Measurements from ENCODE around the gene CREG1. TPM values are rescaled to one million over a fixed set of nuclear protein-coding genes. Genes with fewer than 3 reads are reported as not detected.

Gene CREG1
- total RNA-seq, 2 experiments from 2014 or later, result 45.9 to 52.2 TPM

GRCh38 chr1:167526667-167527383 lies 26.7 kb downstream of the CREG1 start:
- POLR2A ChIA-PET, result interaction anchor here (0.7 to 1.0 kb wide), 2 partner anchors 19 to 709 kb away, joined by 3 to 4 read pairs; no protein-coding TSS in a partner anchor
- no peak overlapping the region for H3K27ac ChIP-seq (ENCODE audit: low read depth, low read length, poor library complexity, severe bottlenecking)
- no peaks in the 10 kb centered on the region for H4K20me1 ChIP-seq (ENCODE audit: insufficient read depth, low read length)
- CTCF ChIA-PET (ENCODE audit: unreplicated experiment), result no interaction called here
- BruUV-seq (replicated peaks), result no TSS peak
- no peak overlapping the region for H2AFZ ChIP-seq (ENCODE audit: low read length)
- intact Hi-C loops (cut with micrococcal nuclease; ENCODE audit: unreplicated experiment), result no loop called here
- DNase-seq (ENCODE audit: low spot score), result no peak
- H3K36me3 ChIP-seq (ENCODE audit: insufficient read depth, low read length), result no peaks in the 10 kb centered on the region
- no peaks in the 10 kb centered on the region for H3K9me2 ChIP-seq (ENCODE audit: insufficient read depth, low read length)
- H3K4me2 ChIP-seq (ENCODE audit: low read length), result no peak overlapping the region
- no peaks in the 10 kb centered on the region for H3K9me3 ChIP-seq (ENCODE audit: low read length)
- H3K79me2 ChIP-seq (ENCODE audit: insufficient read depth, low read depth, low read length), result no peaks in the 10 kb centered on the region
- H3K4me3 ChIP-seq (ENCODE audit: low read depth, low read length, poor library complexity, severe bottlenecking), result no peak overlapping the region
- no peak for TF ChIP-seq CTCF (conservative IDR thresholded peaks at IDR 0.05; ENCODE audit: low read length)
- no peak for TF ChIP-seq EZH2phosphoT487 (IDR thresholded peaks at IDR 0.05; ENCODE audit: borderline replicate concordance, low read depth, low read length)
- H3K4me1 ChIP-seq (ENCODE audit: insufficient read depth, low read length, poor library complexity, severe bottlenecking), result no peaks in the 10 kb centered on the region

- no TSS peak for BruUV-seq (replicated peaks)
Measured at GRCh38 chr1:167524651-167525050, 28.9 kb downstream of the CREG1 start.

More at GRCh38 chr1:167524651-167525050, 28.9 kb downstream of the CREG1 start:
- Histone ChIP-seq H3K9me3 (ENCODE audit: low read length) (no peaks in the 10 kb centered on the region), H3K4me2 (ENCODE audit: low read length) (no peak overlapping the region), H3K9me2 (ENCODE audit: insufficient read depth, low read length) (no peaks in the 10 kb centered on the region), H3K36me3 (ENCODE audit: insufficient read depth, low read length) (no peaks in the 10 kb centered on the region), H3K4me3 (ENCODE audit: low read depth, low read length, poor library complexity, severe bottlenecking) (no peak overlapping the region), H3K79me2 (ENCODE audit: insufficient read depth, low read depth, low read length) (no peaks in the 10 kb centered on the region), H4K20me1 (ENCODE audit: insufficient read depth, low read length) (no peaks in the 10 kb centered on the region), H3K27ac (ENCODE audit: low read depth, low read length, poor library complexity, severe bottlenecking) (no peak overlapping the region), H3K4me1 (ENCODE audit: insufficient read depth, low read length, poor library complexity, severe bottlenecking) (no peaks in the 10 kb centered on the region), H2AFZ (ENCODE audit: low read length) (no peak overlapping the region)
- CTCF ChIA-PET (ENCODE audit: unreplicated experiment), result no interaction called here
- POLR2A ChIA-PET, result interaction anchor here (0.6 to 0.9 kb wide), 3 partner anchors 24 to 696 kb away, joined by 3 read pairs; no protein-coding TSS in a partner anchor
- no peak for DNase-seq (ENCODE audit: low spot score)
- intact Hi-C loops (cut with micrococcal nuclease; ENCODE audit: unreplicated experiment), result no loop called here
- TF ChIP-seq EZH2phosphoT487 (IDR thresholded peaks at IDR 0.05; ENCODE audit: borderline replicate concordance, low read depth, low read length) (no peak), CTCF (conservative IDR thresholded peaks at IDR 0.05; ENCODE audit: low read length) (no peak)
